Activated effector memory CD4-positive, alpha-beta T cell treated with Interleukin-2 at 50 U/mL for 16 hours (primary cell): ENCODE data around the gene OPCML.

Experiments
- DNase-seq: peaks from one replicate; pipeline ENCODE4 v3.0.0-alpha.2; 2020

OPCML gene

DNA sequence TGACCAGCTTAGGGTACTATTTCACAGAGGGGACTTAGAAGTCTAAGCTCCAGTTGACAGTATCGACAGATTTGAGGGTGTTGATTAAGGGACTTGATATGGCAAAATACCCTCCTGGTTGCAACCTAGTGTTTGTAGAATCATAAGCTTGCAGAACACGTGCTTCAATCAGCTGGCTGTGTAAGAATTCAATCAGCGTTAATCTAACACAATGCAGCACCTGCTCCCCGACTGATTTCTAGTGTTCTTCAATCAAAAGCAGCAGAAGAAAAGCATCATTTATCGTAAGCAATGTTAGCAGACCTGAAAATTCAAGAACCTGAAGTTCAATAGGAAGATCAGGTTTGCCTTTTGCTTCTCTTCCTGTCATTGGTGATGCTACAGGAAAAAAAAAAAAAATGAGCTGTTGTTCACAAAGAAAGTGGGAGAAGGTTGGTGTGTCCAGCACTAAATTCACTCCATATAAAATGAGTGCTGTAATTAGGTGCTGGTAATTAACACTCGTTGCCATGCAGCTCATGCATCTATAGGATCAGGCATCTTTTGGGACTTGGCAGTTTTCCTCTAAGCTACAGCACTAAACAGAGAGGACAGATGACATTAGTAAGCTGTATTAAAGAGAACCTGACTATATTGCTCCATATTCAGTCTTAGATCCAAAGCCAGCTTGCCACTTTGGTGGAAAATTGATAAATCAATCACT is 840.3 kb downstream of the OPCML start:
- DNase-seq = no peak

DNA sequence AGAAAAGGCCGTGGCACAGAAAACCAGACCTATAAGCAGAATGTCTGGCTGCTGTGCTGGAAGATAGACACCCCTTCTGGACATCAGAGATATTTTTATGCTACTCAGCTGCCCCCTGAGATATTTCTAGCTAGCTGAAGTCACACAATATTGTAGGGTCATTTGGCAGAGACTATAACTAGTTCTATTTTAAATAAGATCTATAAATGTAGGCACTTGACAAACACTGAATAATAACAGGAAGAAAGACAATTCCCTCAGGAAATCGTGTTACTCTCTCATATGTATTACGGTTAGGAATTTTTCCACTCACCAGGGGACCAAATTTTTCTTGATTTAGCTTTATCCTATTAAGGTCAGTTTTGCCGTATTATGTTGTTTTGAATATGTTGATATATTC is 845.4 kb downstream of the OPCML start:
- DNase-seq = no peak

DNA sequence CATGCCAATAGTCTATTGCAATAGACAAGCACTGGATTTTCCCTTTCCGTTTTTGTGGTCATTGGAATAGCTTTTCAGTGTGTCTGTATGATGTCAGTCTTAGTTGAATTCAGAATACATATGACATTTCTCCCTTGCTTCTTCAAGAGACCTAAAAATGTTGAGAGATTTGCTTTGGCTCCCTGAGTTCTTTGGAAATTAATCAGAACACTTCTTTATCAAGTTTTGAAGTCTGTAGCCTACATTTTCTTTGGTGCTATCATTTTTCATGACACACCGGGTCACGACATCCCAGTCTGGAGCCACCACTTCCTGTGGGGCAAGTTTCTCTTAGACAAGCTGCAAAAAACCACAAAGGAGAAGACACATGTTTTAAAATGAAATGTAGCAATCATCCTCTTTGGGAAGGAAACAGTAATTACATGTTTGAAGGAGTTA is 847.1 kb downstream of the OPCML start:
- DNase-seq = no peak

DNA sequence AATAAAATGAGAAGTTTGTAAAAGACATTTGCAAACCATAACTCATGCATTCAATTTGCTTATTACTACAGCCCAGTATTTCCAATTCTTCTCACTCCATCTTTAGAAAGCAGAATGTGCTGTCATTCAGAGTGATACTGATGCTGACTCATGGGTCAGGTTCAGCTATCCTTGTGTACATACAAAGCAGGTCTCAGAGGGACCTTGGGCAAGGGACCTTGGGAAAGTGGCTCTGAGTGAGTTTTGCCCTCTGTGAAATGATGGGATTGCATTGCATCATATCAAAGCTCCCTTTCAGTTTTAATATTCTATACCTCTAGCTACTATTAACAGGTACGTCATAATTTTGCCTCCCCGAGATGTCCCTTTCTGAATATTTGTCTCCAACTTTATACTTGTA is 848.7 kb downstream of the OPCML start:
- no peak for DNase-seq

DNA sequence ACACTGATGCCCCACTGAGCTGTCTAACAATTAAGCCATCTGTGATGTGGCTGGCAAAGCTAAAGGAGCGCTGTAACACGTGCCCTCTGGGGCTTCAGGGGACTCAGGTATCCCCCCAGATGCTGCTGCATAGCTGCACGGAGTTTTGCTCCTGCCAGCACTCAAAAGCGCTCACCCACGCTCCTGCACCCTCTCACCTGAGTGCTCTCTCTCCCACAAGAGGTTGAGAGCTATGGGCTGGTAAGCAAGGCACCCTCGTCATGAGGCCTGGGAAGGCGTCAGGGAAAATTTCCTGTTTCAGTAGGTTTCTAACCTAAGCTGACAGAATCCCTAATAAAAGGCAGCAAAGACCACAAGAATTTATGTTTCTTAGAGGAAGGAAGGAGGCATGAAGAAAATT is 850.3 kb downstream of the OPCML start:
- no peak for DNase-seq

DNA sequence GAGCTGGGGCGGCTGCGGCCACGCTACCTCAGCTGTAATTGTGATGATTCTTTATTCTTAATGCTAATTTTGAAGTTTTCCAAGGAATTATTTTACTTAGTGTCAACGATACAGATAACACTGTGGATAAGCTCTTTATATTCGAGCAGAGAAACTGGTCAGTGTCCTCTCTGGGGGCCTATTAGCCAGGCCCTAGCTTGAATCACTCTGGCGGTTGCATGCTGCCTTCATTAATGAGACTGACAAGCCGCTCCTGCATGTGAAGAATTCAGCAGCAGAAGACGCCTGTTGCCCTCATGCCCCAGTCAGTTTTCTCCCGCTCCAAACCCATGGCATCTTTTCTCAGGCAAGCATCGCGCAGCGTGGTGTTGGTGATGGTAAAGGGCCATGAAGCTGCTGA is 851.7 kb downstream of the OPCML start:
- DNase-seq = no peak

DNA sequence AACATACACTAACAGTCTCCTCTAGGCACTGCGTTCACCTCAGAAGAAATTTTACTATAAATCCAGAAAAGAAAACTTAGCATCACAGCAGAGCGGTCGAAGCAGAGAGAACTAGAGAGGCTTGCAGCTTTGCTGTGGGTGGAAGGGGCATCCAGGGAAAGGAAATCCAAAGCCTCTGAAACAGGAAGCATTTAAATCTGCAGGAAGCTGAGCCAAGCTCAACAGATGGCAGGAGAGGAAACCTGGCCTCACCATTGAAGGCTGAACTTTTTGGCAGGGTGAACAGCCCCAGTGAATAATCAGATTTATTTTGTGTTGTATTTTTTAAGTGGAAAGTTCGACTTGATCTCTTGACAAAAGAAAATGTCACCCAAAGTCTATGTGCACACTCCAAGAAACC is 858.1 kb downstream of the OPCML start:
- DNase-seq = no peak

DNA sequence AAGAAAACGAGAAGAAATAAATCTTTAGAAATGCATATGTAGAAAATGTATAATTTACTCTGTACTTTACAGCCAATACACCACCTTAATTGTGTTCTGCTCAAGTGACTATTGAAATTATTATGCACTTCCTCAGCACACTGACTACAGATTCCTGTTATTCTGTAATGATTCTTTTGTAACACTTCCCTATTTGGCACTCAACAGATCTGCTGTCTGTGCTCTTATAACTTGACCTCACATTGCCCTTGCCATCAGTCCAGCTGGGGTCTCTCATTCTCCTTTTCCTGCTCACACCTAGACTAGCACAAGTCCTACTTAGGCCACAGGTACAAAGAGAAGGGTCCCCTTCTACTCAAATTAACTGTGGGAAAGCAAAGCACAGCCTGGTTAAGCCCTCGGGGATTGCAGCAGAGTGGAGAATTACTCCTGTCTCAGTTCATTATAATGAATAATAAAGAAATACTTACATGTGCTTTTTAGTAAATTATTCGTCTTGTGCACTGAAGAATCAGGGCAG is 860.4 kb downstream of the OPCML start:
- no peak for DNase-seq

DNA sequence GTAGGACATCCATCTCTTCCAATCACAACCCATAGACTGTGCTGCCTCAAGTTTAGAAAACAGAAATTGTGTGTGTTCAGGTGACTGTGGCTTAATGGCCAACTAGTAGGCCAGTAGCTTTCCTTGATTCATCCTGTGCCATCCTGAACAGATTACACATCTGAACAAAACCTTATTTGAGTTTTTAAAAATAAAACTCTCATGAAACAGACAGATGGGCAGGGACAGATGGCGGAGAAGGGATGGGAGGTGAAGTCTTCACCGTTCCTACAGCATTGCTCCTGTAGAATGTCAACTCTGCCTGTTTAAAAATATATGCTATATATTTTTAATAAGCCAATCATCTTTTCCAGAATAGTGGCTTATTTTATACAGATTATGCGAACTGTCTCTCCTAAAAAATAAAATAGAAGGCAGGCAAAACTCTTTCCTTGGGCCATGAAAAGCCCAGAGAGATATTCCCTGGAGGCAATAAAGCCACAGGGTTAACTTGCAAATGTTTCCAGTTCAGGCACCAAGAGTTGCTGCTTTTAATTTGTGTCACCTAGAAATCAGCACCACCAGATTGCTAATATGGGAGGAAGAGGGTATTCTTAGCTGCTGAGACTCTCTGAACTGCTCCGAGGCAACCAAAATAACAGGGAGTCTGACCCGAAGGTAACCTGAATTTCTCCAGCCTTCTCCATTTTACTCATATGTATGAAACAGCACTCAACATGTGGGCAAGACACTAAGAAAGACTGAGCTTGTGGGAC is 861.2 kb downstream of the OPCML start:
- no peak for DNase-seq

DNA sequence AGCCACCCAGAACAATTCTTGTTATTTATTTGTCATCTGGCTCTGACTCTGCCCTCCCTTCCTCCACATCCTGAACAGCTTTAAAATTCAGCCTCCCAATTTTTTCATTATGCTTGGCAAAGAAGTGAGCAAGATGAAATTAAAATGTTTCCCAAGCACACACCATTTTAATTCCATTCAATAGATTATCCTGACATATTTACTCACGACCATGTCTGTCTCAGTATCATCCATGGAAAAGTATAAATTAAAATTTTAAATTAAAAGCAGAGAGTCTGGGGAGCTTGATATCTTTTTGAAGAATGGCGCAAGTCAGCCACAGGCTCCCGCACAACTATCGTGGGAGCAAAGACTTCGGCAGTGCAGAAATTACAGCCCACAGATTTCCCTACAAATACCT is 862.4 kb downstream of the OPCML start:
- DNase-seq = no peak

DNA sequence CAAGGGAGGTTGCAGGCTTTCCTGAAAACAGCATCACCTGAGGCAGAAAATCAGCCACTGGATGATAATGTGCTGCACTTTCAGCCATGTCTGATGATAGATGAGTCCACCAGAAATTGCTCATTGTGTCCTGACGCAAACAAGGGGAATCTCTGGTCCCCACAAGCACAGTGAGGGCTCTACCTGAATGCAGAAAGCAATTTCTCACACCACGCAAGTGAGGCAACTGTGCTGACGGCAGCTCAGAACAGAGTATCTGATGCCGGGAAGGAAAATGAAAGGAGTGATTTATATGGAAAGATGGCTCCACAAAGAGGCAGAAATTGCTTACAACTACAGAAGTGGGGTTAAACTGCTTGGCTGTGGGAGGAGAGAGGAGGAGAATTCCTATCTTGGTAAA is 867.1 kb downstream of the OPCML start:
- no peak for DNase-seq

DNA sequence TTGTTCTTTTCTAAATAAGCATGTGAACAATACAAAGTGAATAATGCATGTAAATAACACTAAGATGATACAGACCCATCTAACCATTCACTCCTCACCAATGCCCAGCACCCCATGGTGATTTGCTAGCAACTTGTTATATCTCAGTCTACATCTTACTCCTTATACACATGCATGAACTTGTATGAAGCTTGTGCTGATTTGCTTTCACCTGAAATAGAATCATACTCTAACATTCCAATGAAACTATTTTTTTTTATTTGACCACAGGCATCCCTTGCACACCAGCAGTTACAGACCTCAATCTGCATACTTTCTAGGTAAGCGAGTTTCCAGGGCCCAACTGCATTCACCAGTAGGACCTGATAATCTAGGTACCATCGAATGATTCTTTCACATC is 873.6 kb downstream of the OPCML start:
- no peak for DNase-seq

DNA sequence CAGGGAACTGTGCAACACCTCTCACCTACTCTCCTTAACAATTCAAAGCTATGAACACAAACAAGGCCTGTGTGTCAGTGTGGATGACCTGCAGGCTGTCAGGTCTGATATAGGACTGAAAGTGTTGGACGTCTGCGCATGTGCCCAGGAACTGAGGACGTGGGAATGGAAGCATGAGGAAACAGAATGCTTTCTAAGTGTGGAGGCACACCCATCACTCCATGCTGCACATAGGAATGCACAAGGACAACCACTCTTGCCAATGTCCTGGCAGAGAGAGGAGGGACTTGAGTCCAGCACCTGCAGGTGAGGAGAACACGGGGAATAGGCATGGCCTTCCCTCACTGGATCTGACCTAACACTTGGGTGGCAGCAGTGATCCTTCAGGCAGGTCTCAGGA is 874.3 kb downstream of the OPCML start:
- no peak for DNase-seq

DNA sequence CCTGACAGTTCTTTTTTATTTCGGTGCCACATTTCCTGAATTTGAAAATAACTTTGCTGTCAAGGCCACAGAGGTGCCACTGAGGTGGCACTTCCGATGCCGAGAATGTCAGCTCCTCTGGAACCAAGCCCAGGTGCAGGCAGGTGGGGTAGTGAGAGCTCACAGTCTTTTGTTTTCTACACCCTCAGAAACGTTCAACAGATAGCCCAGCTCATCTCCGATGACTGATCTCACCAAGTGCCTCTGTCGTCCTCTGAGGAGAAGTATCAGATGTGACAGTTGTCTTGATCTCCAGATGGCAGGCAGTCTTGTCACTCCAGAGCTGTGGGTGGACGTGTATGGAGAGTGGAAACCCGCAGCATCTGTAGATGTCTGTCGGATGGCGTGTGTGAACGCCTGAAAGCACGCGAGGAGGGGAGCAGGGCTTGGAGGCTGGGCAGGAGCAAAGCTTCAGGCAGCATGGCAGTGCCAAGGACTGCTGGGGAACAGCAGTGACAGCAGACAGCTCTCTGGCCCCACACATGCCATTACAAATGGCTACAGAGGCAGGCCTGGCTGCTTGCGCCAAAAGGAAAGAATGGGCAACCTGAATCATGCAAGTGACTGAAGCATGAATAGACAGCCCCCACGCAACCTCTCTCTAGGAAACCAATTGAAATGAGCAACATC is 877.0 kb downstream of the OPCML start:
- no peak for DNase-seq

DNA sequence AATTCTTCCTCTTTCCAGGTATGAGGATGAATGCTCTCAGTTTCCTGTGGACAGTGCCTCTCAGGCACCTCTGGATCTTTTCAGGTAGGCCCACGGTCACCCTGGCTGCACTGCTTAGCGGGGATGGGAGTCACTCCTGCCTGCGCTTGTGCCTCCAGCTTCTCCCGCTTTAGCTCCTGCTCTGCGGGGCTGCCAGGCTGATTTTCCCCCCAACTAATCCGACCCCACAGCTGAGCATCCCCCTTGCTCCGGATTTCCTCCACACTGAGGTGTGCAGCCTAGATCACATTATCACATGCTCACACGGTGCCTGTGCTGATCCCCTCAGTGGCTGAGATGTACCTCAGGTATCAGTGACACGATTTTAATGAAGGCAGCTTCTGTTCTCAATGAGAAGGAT is 879.1 kb downstream of the OPCML start:
- DNase-seq = no peak

DNA sequence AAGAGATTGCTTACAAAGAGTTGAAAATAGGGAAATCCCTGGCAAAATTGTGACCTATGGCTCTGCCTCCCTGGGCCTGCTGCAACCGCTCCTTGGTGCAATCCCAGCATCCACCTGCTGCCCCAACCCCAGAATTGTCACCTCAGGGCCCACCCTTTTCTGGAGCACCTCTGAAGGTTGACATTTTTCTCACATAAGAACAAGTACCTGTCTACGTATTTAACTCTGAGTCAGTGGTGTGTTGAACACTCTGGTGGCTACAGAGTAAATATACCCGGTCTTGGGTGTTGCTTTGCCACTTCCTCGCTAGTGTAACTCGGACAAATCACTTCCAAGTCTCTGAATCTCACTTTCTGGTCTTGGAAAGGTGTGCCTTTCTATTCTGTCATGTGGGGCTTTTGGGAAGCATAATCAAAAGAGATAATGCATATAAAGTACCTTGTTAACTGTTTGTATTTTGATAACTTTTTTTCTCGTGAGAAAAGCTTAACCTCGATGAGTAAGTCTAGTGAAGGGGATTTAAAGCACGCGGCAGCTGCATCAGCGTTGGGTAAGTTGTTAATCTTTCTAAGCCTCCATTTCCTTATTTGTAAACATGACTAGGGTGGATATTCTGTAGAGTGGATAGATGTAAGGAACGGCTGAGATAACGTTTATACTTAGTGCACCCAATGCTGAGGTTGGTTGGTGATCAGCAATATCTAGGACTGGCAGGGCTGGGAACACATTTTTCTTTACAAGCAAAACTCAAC is 881.2 kb downstream of the OPCML start:
- DNase-seq = no peak

DNA sequence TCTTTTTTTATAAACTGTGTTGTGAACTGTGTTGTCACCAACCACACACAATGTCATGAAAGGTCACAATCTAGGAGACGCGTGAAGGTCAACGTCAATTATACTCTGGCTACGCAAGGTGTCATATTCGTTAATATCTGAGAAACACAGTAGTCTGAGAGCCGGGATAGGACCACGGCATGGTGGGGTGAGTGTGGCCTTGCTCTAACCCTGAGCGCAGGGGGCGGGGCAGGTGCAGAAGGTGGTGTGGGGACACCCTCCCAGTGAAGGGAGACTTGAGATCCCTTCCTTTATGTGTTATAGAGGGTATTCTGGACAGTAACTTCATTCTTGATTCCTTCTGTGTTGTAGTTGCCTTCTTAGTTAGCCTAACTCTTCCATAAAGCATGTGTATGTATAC is 883.0 kb downstream of the OPCML start:
- no peak for DNase-seq

DNA sequence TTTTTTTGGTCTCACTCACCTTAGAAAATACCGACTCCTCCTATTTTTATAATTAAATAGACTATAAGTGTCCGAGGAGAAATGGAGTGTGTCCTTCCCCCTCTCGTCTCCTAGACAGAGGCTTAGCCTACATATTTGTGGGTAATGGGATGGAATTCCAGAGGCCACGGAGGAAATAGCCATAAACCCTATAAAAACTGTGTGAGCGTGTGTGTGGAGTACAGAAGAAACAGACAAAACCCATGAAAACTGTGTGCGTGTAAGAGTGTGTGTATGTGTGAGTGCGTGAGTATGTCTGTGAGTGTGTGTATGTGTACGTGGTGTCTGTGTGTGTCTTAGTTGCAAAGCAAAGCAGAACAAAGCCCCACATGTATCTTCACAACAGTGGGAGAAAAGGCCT is 883.5 kb downstream of the OPCML start:
- no peak for DNase-seq

DNA sequence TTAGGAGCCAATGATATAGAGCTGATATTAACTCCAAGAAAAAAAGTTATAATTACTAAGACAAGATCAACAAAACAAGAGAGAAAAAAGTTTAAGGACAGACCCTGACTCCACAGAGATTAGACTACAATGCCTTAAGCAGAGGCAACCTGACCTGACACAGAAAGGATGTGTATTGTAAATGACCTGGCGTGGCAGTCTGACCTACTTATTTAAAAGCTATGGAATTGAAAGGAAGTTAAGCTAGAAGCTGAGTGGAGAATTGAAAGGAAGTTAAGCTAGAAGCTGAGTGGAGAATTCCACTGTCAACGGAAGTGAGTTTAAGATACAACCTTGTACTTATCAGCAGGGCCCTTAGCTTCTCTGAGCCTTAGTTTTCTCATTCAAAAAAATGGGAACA is 885.4 kb downstream of the OPCML start:
- DNase-seq = no peak

DNA sequence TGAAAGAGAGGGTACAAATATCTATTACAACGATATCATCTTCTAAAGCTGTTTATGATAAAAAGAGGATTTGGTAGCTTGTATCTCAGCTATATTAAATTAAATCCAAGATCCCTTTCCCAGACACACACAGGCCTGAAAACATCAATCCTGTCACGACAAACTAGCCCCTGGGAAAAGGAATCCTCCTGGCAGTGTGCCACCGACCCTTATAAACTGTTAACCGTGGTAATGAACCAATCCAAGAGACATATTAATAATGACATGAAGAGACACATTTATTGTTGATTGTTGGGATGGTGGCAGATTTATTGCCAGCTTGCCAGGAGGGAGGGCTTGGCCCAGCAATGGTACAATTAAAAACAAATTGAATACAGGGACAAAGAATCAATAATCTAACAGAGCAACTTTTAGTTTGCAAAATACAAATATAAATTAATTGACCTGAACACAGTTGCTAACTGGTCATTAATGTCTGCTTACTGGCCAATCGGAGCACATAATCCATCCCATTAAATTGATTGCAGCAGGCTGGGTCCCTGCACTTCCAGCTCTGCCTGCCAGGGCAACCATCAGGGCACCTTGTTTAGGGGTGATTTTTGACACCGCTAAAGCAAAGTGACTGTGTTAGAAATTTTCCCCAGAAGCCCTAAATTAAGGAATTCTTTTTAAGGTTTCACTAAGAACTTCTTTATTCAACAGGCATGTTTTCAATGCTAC is 887.6 kb downstream of the OPCML start:
- no peak for DNase-seq

DNA sequence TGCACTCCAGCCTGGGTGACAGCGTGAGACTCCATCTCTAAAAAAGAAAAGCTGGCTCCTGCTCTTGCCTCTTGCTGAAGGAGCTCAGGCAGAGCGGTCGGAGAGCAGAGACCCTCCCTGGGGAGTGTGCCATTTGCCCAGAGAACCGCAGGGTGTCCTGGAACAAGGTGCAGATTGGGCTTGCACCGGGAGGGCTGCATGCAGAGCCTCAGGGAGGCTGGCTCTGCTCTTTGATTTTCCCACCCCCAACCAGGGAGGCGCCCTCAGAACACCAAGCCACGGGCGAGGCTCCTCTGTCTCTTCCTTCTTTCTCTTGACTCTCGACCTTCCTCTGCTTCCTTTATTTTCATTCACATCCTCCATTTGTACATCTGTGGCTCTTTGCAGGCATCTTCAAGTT is 889.1 kb downstream of the OPCML start:
- DNase-seq = no peak

DNA sequence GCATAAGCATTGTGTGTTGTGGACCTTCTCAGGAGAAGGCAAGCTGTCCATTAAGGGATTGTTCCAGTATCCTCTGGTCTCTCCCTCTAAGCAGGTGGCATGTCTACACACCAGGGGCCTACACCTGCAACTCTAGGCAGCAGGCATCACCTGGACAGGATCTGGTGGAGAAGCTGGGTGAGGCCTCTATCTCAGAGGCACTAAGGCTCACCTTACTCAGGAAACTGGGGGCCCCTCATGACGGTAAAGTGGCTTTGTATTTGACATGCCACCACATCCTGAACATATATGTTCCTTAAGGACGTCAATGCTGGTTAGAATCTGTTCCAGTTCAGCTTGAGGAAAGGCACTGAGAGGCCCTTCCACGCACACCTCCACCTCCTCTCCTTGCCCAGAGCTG is 891.3 kb downstream of the OPCML start:
- DNase-seq = no peak

DNA sequence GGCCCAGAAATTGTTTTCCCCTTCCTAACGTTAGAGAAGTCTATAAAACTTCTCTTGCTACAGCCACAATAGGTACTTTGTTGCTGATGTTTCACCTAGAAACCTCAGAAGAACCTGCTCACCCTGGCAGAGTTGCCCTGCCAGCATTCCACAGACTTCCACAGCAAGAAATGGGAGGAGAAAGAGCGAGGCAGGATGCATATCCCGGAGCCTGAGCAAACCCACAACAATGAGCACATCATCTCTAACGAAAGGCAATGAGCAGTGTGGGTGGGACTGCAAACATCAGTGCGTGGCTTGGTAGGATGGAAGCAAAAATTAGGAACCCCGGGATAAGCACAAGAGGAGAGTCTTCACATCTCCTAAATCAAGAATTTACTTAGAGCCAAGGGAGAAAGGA is 892.3 kb downstream of the OPCML start:
- no peak for DNase-seq
